ENCODE data around the gene MGMT. TPM values are rescaled to one million over a fixed set of nuclear protein-coding genes. Genes with fewer than 3 reads are reported as not detected.

Gene MGMT
- total RNA-seq, 1 donor from 2014 or later: 13.6 TPM

GRCh38 chr10:129772468-129773358 is 305.7 kb downstream of the MGMT start:
- H3K36me3 Mint-ChIP-seq (ENCODE audit: insufficient read depth): peaks cover 5% of the 10 kb centered on the region
- H3K4me1 Mint-ChIP-seq (ENCODE audit: low read depth): no peaks in the 10 kb centered on the region
- no peak overlapping the region for H3K4me3 Mint-ChIP-seq (ENCODE audit: low read depth)
- TF ChIP-seq, protein P1, sequence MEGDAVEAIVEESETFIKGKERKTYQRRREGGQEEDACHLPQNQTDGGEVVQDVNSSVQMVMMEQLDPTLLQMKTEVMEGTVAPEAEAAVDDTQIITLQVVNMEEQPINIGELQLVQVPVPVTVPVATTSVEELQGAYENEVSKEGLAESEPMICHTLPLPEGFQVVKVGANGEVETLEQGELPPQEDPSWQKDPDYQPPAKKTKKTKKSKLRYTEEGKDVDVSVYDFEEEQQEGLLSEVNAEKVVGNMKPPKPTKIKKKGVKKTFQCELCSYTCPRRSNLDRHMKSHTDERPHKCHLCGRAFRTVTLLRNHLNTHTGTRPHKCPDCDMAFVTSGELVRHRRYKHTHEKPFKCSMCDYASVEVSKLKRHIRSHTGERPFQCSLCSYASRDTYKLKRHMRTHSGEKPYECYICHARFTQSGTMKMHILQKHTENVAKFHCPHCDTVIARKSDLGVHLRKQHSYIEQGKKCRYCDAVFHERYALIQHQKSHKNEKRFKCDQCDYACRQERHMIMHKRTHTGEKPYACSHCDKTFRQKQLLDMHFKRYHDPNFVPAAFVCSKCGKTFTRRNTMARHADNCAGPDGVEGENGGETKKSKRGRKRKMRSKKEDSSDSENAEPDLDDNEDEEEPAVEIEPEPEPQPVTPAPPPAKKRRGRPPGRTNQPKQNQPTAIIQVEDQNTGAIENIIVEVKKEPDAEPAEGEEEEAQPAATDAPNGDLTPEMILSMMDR (IDR thresholded peaks at IDR 0.05; ENCODE audit: unreplicated experiment): no peak
- H3K27me3 Mint-ChIP-seq: peaks cover 57% of the 10 kb centered on the region
- no peaks in the 10 kb centered on the region for H3K9me3 Mint-ChIP-seq (ENCODE audit: low read depth)
- H3K27ac Mint-ChIP-seq: no peak overlapping the region
- no peak for DNase-seq (ENCODE audit: low spot score, unreplicated experiment)

DNA sequence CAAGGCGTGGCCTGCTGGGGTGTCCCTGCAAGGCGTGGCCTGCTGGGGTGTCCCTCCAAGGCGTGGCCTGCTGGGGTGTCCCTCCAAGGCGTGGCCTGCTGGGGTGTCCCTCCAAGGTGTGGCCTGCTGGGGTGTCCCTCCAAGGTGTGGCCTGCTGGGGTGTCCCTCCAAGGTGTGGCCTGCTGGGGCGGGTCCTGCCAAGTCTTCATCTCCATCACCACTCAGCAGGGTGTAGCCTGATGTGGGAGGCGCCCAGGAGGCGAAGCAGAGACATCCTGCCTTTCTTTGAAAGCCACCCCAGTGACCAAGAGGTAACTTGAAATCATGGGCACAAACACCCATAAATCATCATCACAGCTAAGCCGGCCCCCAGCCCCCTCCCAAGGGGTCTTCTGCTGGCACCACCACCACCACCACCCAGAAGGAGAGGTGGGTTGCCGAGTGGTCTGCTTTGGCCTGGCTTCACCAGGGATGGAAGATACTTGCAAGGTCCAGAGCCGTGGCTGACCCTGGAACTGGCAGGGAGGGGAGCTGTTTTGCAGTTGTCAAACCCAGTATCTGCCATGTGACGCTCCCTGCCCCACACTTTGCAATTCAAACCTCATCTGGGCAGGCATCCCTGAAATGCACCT is 306.4 kb downstream of the MGMT start:
- Mint-ChIP-seq H3K27ac (no peak overlapping the region), H3K36me3 (ENCODE audit: insufficient read depth) (peaks cover 5% of the 10 kb centered on the region), H3K4me3 (ENCODE audit: low read depth) (no peak overlapping the region), H3K27me3 (peaks cover 63% of the 10 kb centered on the region), H3K4me1 (ENCODE audit: low read depth) (no peaks in the 10 kb centered on the region), H3K9me3 (ENCODE audit: low read depth) (no peaks in the 10 kb centered on the region)
- DNase-seq (ENCODE audit: low spot score, unreplicated experiment): no peak
- TF ChIP-seq, protein P1 (IDR thresholded peaks at IDR 0.05; ENCODE audit: unreplicated experiment): no peak

GRCh38 chr10:129774082-129774735 is 307.2 kb downstream of the MGMT start:
- no peak for DNase-seq (ENCODE audit: low spot score, unreplicated experiment)
- no peak overlapping the region for H3K27ac Mint-ChIP-seq
- no peak overlapping the region for H3K4me3 Mint-ChIP-seq (ENCODE audit: low read depth)
- H3K36me3 Mint-ChIP-seq (ENCODE audit: insufficient read depth): peaks cover 5% of the 10 kb centered on the region
- TF ChIP-seq, protein P1 (IDR thresholded peaks at IDR 0.05; ENCODE audit: unreplicated experiment): no peak
- peaks cover 68% of the 10 kb centered on the region for H3K27me3 Mint-ChIP-seq
- no peaks in the 10 kb centered on the region for H3K9me3 Mint-ChIP-seq (ENCODE audit: low read depth)
- no peaks in the 10 kb centered on the region for H3K4me1 Mint-ChIP-seq (ENCODE audit: low read depth)

- H3K36me3 Mint-ChIP-seq (ENCODE audit: insufficient read depth): peaks cover 3% of the 10 kb centered on the region
- DNase-seq (ENCODE audit: low spot score, unreplicated experiment): no peak
- no peaks in the 10 kb centered on the region for H3K9me3 Mint-ChIP-seq (ENCODE audit: low read depth)
- H3K27me3 Mint-ChIP-seq: peaks cover 62% of the 10 kb centered on the region
- no peaks in the 10 kb centered on the region for H3K4me1 Mint-ChIP-seq (ENCODE audit: low read depth)
- H3K4me3 Mint-ChIP-seq (ENCODE audit: low read depth): no peak overlapping the region
- H3K27ac Mint-ChIP-seq: no peak overlapping the region
- TF ChIP-seq, protein P1 (IDR thresholded peaks at IDR 0.05; ENCODE audit: unreplicated experiment): no peak
These were observed 307.8 kb downstream of the MGMT start for GRCh38 chr10:129774736-129775401.

- Mint-ChIP-seq H3K36me3 (ENCODE audit: insufficient read depth) (peaks cover 3% of the 10 kb centered on the region), H3K4me1 (ENCODE audit: low read depth) (no peaks in the 10 kb centered on the region), H3K27me3 (peaks cover 56% of the 10 kb centered on the region), H3K4me3 (ENCODE audit: low read depth) (no peak overlapping the region), H3K9me3 (ENCODE audit: low read depth) (no peaks in the 10 kb centered on the region), H3K27ac (no peak overlapping the region)
- TF ChIP-seq, protein P1 (IDR thresholded peaks at IDR 0.05; ENCODE audit: unreplicated experiment): no peak
- DNase-seq (ENCODE audit: low spot score, unreplicated experiment): no peak
These were observed 308.6 kb downstream of the MGMT start for GRCh38 chr10:129775681-129776080.

All from progenitor cell of endocrine pancreas (in vitro differentiated cells).